Activated gamma-delta T cell treated with anti-CD3 and anti-CD28 coated beads, Interleukin-2, amount 50 U/mL, for 16 hours (primary cell): Measurements from ENCODE around the gene TBL2.
A peak's percentile ranks its signal among the peaks of the same experiment; 100 is the strongest.
"Not testable (repeated sequence)": the region's sequence is repeated elsewhere in the genome, so short reads cannot be mapped to it uniquely, and the experiment has no call there.

ENCODE experiments used
- DNase-seq: peaks from one replicate; pipeline ENCODE4 v3.0.0-alpha.2; 2020; ENCODE audit warnings: low read depth

The TBL2 gene

DNA sequence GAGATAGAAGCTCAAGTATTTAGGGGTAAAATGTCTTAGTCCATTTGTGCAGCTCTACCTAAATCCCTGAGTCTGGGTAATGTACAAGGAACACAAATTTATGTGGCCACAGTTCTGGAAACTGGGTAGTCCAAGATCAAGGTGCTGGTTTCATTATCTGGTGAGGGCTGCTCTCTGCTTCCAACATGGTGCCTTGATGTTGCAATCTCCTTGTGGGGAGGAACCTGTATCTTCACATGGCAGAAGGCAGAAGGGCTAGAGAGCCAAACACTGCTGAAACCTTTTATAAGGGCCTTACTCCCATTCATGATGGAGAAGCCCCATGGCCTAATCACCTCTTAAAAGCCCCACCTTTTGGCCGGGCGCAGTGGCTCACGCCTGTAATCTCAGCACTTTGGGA, 47.6 kb downstream of the TBL2 start:
- no peak for DNase-seq

DNA sequence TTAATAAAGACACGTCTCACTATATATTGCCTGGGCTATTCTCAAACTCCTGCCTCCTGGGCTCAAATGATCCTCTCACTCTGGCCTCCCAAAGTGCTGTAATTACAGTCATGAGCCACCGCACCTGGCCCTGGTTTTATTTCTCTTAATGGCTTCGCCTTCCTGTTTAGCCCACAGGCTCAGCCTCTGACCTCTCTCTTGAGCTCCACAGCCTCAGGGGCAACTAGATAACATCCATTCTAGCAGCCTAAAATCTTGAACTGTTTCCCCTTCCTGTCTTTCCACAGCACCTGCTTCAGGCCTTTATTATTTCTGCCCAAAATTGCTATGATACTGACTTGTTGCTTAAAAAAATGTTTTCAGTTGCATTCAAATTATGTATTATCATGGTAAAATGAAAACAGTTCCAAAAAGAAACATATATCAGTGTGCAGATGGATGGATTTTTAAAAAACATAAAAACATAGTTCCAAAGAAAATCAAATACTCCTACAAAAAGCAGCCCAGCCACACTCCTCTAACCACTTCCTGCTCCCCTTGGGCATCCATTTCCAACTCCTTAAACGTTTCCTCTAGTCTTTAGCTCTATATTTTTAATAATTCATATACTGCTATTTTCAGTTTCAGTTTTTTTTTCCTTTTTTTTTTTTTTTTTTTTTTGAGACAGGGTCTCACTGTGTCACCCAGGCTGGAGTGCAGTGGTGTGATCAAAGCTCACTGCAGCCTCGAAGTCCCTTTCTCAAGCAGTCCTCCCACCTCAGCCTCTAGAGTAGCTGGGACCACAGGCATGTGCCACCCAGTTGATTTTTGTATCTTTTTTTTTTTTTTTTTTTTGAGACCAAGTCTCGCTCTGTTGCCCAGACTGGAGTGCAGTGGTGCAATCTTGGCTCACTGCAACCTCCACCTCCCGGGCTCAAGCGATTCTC, 51.2 kb downstream of the TBL2 start:
- no peak for DNase-seq

DNA sequence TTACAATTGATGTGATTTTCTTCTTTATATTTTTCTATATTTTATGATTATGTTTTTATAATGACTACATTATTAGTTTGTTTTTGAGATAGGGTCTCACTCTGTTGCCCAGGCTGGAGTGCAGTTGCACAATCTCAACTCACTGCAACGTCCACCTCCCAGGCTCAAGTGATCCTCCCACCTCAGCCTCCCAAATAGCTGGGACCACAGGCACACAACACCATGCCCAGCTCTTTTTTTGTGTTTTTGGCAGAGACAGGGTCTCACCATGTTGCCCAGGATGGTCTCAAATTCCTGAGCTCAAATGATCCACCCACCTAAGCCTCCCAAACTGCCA, 52.3 kb downstream of the TBL2 start:
- DNase-seq: not testable (repeated sequence)

- DNase-seq: peak; percentile 96
Observed at GRCh38 chr7:73522105-73522872, 56.1 kb downstream of the TBL2 start, which contains the start of gene BAZ1B. BAZ1B (minus strand) TSS chr7:73522293; CDS start chr7:73521933, 360 bp downstream.

- peak; percentile 31 for DNase-seq
Observed at GRCh38 chr7:73521636-73522104, 56.7 kb downstream of the TBL2 start.

- DNase-seq: no peak
Observed at GRCh38 chr7:73520673-73521635, 57.4 kb downstream of the TBL2 start.

- DNase-seq: no peak
Observed at GRCh38 chr7:73519867-73520672, 58.3 kb downstream of the TBL2 start.

DNA sequence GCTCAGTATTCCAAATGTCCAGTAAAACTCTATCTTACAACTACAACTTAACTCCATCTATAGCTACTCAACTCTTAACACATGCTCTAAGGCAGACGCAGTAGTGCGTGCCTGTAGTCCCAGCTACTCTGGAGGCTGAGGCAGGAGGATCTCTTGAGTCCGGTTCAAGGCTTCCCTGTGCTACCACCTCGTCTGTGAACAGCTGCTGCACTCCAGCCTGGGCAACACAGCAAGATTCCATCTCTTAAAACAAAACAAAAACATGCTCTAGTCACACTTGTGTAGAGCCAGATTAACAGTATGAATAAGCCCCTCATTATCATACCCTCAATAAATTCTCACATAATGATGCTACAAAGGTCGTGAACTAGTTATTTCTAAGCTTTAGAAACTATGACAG, 59.9 kb downstream of the TBL2 start:
- DNase-seq: no peak
